PFSK-1 (cell line): Measurements from ENCODE around the gene TOR1AIP2.

Experiments
- FOXP2 ChIP-seq: optimal IDR thresholded peaks from 2 replicates; pipeline ENCODE3; 2011; ENCODE audit warnings: borderline replicate concordance, control low read depth, inconsistent platforms; ENCODE audit not compliant: insufficient read depth; ENCODE audit errors: extremely low read length, extremely low read depth
- POLR2AphosphoS5 ChIP-seq: IDR thresholded peaks from 2 replicates; pipeline ENCODE4 v1.6.1; 2012; ENCODE audit warnings: low read depth, mild to moderate bottlenecking, control low read depth, low read length, moderate library complexity
- SIN3A ChIP-seq: IDR thresholded peaks from 2 replicates; pipeline ENCODE4 v1.6.1; 2012; ENCODE audit warnings: mild to moderate bottlenecking, low read length, moderate library complexity, borderline replicate concordance; ENCODE audit not compliant: insufficient read depth
- TAF1 ChIP-seq: IDR thresholded peaks from 2 replicates; pipeline ENCODE4 v1.6.1; 2012; ENCODE audit warnings: low read length, control low read depth, borderline replicate concordance; ENCODE audit not compliant: insufficient read depth
- TF ChIP-seq, protein P1 (sequence below), 2 experiments: IDR thresholded peaks; 2 replicates each; pipeline versions ENCODE4 v1.6.1 to v1.8.0; 2011 to 2012; ENCODE audit warnings: low read depth in 2 of 2, low read length in 2 of 2, control low read depth in 1 of 2, inconsistent platforms in 1 of 2, mild to moderate bottlenecking in 1 of 2, moderate library complexity in 1 of 2; ENCODE audit not compliant: insufficient read depth in 1 of 2

Gene TOR1AIP2

GRCh38 chr1:179810367-179810715 is 67.3 kb downstream of the TOR1AIP2 start:
- TF ChIP-seq, protein P1, sequence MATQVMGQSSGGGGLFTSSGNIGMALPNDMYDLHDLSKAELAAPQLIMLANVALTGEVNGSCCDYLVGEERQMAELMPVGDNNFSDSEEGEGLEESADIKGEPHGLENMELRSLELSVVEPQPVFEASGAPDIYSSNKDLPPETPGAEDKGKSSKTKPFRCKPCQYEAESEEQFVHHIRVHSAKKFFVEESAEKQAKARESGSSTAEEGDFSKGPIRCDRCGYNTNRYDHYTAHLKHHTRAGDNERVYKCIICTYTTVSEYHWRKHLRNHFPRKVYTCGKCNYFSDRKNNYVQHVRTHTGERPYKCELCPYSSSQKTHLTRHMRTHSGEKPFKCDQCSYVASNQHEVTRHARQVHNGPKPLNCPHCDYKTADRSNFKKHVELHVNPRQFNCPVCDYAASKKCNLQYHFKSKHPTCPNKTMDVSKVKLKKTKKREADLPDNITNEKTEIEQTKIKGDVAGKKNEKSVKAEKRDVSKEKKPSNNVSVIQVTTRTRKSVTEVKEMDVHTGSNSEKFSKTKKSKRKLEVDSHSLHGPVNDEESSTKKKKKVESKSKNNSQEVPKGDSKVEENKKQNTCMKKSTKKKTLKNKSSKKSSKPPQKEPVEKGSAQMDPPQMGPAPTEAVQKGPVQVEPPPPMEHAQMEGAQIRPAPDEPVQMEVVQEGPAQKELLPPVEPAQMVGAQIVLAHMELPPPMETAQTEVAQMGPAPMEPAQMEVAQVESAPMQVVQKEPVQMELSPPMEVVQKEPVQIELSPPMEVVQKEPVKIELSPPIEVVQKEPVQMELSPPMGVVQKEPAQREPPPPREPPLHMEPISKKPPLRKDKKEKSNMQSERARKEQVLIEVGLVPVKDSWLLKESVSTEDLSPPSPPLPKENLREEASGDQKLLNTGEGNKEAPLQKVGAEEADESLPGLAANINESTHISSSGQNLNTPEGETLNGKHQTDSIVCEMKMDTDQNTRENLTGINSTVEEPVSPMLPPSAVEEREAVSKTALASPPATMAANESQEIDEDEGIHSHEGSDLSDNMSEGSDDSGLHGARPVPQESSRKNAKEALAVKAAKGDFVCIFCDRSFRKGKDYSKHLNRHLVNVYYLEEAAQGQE (IDR thresholded peaks at IDR 0.05; ENCODE audit: insufficient read depth in 1 of 2, low read depth in 2 of 2, low read length in 2 of 2) = no peak
- TF ChIP-seq TAF1 = no peak
- TF ChIP-seq SIN3A = no peak
- TF ChIP-seq POLR2AphosphoS5 = no peak
- TF ChIP-seq FOXP2 = no peak

- TF ChIP-seq SIN3A = no peak
- no peak for TF ChIP-seq TAF1
- TF ChIP-seq, protein P1 (IDR thresholded peaks at IDR 0.05; ENCODE audit: insufficient read depth in 1 of 2, low read depth in 2 of 2, low read length in 2 of 2) = no peak
- no peak for TF ChIP-seq FOXP2
- no peak for TF ChIP-seq POLR2AphosphoS5
Measured at GRCh38 chr1:179809506-179810366, 67.9 kb downstream of the TOR1AIP2 start.

- TF ChIP-seq, protein P1 (IDR thresholded peaks at IDR 0.05; ENCODE audit: insufficient read depth in 1 of 2, low read depth in 2 of 2, low read length in 2 of 2) = no peak
- TF ChIP-seq FOXP2 (no peak), POLR2AphosphoS5 (no peak), TAF1 (no peak), SIN3A (no peak)
Measured at GRCh38 chr1:179808503-179808902, 69.1 kb downstream of the TOR1AIP2 start.

- no peak for TF ChIP-seq POLR2AphosphoS5
- no peak for TF ChIP-seq SIN3A
- no peak for TF ChIP-seq TAF1
- TF ChIP-seq FOXP2 = no peak
- TF ChIP-seq, protein P1 (IDR thresholded peaks at IDR 0.05; ENCODE audit: insufficient read depth in 1 of 2, low read depth in 2 of 2, low read length in 2 of 2) = no peak
Measured at GRCh38 chr1:179807691-179808485, 69.7 kb downstream of the TOR1AIP2 start.
